Activated effector memory CD4-positive, alpha-beta T cell treated with anti-CD3 and anti-CD28 coated beads, Interleukin-2, amount 50 U/mL, for 16 hours (primary cell): Measurements from ENCODE around the gene MYO1G.
"Not testable (repeated sequence)": the region's sequence is repeated elsewhere in the genome, so short reads cannot be mapped to it uniquely, and the experiment has no call there.

Source experiments
- DNase-seq: peaks from one replicate; pipeline ENCODE4 v3.0.0-alpha.2; 2020

Gene MYO1G

GRCh38 chr7:44935016-44935415 lies 43.8 kb downstream of the MYO1G start:
- no peak for DNase-seq

GRCh38 chr7:44934510-44934909 lies 44.3 kb downstream of the MYO1G start:
- not testable (repeated sequence) for DNase-seq

GRCh38 chr7:44930921-44931320 lies 47.9 kb downstream of the MYO1G start:
- no peak for DNase-seq

DNA sequence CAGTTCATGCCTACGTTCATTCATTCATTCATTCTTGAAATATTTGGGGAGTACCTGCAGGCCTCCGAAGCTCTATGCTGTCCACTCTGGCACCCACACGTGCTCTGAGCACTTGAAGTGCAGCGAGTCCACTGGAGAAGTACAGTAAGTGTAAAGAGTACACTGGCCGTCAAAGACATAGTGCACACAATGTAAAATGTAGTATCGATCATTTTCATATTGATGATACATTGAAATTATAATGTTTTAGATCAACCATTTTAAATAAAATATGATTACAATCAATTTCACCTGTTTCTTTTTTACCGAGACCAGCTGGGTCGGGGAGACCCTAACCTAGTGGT lies 56.5 kb downstream of the MYO1G start:
- no peak for DNase-seq

- DNase-seq, result peak; percentile 98
Observed at GRCh38 chr7:44921607-44922350, 57.0 kb downstream of the MYO1G start.

GRCh38 chr7:44920119-44920518 lies 58.7 kb downstream of the MYO1G start:
- DNase-seq, result no peak

DNA sequence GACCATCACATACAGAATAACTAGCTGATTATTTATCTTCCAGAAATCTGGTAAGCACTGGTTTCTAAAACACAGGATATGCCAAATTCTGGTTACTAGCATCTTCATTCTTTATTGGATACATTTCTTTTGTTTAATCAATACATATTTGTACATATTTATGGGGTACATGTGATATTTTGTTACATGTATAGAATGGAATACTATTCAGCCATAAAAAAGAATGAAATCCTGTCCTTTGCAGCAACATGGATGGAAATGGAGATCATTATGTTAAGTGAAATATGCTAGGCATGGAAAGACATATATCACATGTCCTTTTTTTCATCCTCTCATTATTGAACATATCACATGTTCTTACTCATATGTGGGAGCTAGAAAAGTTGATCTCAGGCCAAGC lies 60.8 kb downstream of the MYO1G start:
- DNase-seq, result no peak

DNA sequence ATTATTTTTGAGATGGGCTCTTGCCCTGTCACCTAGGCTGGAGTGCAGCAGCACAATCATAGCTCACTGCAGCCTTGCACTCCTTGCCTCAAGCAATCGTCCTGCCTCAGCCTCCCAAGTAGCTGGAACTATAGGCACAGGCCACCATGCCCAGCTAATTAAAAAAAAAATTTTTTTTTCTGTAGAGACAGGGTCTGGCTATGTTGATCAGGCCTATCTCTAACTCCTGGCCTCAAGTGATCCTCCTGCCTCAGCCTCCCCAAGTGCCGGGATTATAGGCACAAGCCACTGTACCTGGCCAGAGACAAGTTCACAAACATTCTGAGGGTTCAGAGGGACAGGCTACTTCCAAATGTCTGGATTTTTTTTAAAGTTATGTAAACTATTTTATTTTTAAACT lies 61.4 kb downstream of the MYO1G start:
- DNase-seq, result no peak

DNA sequence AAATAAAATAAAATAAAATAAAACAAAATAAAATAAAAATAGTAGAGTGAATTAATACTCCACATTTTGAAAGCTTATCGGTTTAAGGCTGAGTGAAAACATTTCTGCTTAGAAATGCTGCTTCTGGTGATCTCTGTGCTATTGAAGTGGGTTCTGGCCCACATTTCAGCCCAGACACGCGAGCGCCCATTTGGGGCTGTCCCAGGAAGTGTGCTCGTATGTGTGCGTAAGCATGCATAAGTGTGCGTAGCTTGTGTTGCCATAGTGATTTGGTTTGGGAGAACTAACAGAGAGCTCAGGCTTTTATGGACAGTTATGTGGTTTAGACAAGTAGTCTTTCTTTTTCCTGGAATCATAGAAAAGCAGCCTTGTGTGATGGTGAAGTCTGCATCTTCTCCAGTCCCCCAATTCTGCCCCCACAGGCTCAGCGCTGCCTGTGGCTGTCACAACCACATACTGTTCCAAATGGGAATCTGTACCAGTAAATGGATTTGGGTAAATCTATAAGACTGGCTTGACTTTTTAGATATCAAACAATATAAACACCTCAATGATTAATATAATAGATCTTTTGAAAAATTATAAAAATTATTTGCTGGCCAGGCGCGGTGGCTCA lies 63.7 kb downstream of the MYO1G start:
- DNase-seq, result peak; percentile 88

- peak; percentile 25 for DNase-seq
Observed at GRCh38 chr7:44912775-44913347, 66.0 kb downstream of the MYO1G start.
